GM10266 (cell line): ENCODE results near the gene KLHL25.

Experiments used
- DNase-seq: peaks from one replicate; pipeline ENCODE4 v3.0.0; 2012; ENCODE audit errors: extremely low spot score
- TF ChIP-seq, protein P1 (sequence below): IDR thresholded peaks from 2 replicates; pipeline ENCODE4 v1.5.1; 2012; ENCODE audit warnings: mild to moderate bottlenecking, low read depth; ENCODE audit not compliant: control insufficient read depth, insufficient read depth; ENCODE audit errors: missing control alignments

The KLHL25 gene

GRCh38 chr15:85743392-85744055 lies 51.2 kb downstream of the KLHL25 start:
- TF ChIP-seq, protein P1, sequence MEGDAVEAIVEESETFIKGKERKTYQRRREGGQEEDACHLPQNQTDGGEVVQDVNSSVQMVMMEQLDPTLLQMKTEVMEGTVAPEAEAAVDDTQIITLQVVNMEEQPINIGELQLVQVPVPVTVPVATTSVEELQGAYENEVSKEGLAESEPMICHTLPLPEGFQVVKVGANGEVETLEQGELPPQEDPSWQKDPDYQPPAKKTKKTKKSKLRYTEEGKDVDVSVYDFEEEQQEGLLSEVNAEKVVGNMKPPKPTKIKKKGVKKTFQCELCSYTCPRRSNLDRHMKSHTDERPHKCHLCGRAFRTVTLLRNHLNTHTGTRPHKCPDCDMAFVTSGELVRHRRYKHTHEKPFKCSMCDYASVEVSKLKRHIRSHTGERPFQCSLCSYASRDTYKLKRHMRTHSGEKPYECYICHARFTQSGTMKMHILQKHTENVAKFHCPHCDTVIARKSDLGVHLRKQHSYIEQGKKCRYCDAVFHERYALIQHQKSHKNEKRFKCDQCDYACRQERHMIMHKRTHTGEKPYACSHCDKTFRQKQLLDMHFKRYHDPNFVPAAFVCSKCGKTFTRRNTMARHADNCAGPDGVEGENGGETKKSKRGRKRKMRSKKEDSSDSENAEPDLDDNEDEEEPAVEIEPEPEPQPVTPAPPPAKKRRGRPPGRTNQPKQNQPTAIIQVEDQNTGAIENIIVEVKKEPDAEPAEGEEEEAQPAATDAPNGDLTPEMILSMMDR: no peak
- no peak for DNase-seq

DNA sequence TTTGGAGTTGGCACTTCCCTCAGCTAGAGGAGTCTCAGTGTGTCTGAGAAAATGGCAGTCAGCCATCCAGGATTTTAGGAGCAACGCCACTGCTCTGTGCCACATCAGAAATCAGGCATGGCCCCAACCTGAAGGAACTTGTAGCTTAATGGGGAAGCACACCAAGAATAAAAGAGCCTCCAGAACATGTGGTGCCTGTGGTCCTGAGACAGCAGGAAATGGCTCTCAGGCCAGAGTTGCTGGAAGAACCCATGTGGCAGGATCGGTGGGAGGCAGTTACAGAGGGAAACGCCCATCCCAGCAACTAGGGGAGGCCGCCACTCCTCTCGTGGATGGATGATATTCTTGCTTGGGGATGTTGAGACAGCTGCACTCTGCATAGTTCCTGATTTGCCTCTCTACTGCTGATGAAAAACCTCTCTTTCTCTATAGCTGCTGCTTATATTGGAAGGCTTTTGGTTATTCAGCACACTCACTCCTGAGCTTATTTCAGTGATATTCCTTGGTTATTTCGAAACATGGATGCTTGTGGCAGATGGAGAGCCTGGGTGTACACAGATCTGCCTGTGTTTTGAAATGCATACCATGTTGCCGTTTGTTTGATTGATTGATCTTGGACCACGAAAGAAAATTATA lies 52.4 kb downstream of the KLHL25 start:
- DNase-seq: no peak
- TF ChIP-seq, protein P1: no peak

GRCh38 chr15:85741662-85742061 lies 53.1 kb downstream of the KLHL25 start:
- no peak for DNase-seq
- TF ChIP-seq, protein P1: no peak

- no peak for DNase-seq
- TF ChIP-seq, protein P1: no peak
Observed at GRCh38 chr15:85741021-85741421, 53.7 kb downstream of the KLHL25 start.

DNA sequence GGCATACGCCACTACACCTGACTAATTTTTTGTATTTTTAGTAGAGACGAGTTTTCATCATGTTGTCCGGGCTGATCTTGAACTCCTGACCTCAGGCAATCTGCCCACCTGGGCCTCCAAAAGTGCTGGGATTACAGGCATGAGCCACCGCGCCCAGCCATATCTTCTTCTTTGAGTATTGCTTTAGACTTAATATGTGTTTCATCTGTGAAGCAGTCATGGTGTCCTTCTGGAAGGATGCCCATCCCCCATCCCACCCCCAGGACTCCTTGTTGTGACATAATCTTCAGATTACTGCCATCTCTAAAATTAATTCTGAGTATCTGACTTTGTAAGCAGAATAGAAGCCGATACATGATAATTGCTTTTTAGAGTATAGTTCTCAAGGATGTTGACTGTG lies 57.7 kb downstream of the KLHL25 start:
- TF ChIP-seq, protein P1: no peak
- no peak for DNase-seq

- TF ChIP-seq, protein P1: no peak
- no peak for DNase-seq
Observed at GRCh38 chr15:85733416-85733815, 61.3 kb downstream of the KLHL25 start.
